Measurements from ENCODE around the gene PTPRT.
"Not testable (repeated sequence)": the region's sequence is repeated elsewhere in the genome, so short reads cannot be mapped to it uniquely, and the experiment has no call there.

PTPRT gene

DNA sequence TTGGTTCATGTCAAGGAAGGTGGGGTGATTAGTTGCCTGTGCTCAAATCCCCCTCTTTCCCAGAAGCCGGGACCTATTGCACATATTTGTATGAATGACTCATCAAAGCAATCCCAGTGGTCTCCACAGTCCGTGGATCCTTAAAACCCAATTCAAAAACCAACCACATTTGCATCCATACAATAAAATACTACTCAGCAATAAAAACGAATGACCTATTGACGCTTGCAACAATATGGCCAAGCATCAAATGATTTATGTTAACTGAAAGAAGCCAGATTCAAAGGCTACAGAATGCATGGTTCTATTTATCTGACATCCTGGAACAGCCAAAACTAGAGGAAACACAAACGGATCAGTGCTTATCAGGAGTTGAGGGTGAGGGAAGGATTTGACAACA, 275.4 kb downstream of the PTPRT start:
- no peak for DNase-seq (ENCODE audit: low read depth, low spot score)

DNA sequence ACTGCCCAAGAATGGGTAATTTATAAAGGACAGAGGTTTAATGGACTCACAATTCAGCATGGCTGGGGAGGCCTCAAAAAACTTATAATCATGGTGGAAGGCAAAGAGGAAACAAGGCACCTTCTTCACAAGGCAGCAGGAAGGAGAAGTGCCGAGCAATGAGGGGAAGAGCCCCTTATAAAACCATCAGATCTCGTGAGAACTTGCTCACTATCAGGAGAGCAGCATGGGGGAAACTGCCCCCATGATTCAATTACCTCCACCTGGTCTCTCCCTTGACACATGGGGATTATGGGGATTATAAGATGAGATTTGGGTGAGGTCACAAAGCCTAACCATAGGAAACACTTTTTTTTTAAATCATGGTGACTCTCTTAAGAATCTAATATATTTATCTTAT, 278.9 kb downstream of the PTPRT start:
- DNase-seq (ENCODE audit: low read depth, low spot score), result not testable (repeated sequence)

- DNase-seq (ENCODE audit: low read depth, low spot score), result no peak
Observed at GRCh38 chr20:42907730-42908129, 282.0 kb downstream of the PTPRT start.

- no peak for DNase-seq (ENCODE audit: low read depth, low spot score)
Observed at GRCh38 chr20:42906120-42906519, 283.6 kb downstream of the PTPRT start.

DNA sequence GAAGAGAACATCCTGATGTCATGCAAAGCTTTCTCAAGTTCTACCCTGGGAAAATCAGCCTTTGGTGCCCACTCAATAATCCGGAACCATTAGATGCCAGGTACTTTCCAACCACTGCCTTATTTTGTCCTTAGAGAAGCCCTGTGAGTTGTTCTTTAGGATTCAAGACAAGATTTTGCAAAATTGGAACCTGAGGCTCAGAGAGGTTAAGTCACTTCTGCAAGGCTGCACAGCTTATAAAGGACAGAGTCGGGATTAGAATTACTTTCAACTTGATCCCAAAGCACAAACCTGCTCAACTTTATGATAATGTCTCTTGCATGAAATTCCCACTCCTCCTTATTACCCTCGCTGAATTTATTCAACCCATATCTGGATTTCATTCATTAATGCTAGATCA, 287.2 kb downstream of the PTPRT start:
- no peak for DNase-seq (ENCODE audit: low read depth, low spot score)

- DNase-seq (ENCODE audit: low read depth, low spot score), result no peak
Observed at GRCh38 chr20:42901689-42902440, 287.8 kb downstream of the PTPRT start.

DNA sequence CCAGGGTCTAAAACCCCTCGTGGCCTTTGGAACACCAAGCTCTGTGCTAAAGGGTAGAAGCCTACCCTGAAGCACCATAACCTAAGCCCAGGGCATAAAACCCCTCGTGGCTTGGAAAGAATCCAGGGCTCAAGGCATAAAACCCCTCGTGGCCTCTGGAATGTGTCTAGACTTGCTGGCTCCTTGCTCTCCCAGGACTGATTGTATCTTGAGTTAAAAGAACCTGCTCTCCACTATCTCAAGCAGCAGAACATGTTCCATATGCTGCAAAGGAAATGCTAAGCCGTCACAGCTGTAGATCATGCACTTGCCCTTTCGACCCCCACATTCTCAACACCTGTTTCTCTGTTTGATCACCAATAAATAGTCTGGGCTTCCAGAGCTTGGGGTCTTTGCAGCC, 288.9 kb downstream of the PTPRT start:
- DNase-seq (ENCODE audit: low read depth, low spot score), result not testable (repeated sequence)

DNA sequence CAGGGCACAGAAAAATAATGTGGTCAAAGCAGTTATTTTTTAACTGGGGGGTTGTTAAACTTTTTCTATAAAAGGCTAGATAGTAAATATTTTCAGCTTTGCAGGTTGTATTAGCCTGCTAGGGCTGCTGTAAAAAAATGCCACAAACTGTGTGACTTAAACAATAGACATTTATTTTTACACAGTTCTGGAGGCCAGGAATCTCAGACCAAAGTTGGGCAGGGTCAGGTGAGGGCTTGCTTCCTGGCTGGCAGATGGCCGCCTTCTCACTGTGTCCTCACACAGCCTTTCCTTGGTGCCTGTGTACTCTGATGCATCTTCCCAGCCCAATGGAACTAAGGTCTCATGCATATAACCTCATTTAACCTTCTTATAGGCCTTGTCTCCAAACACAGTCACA, 294.7 kb downstream of the PTPRT start:
- no peak for DNase-seq (ENCODE audit: low read depth, low spot score)

DNA sequence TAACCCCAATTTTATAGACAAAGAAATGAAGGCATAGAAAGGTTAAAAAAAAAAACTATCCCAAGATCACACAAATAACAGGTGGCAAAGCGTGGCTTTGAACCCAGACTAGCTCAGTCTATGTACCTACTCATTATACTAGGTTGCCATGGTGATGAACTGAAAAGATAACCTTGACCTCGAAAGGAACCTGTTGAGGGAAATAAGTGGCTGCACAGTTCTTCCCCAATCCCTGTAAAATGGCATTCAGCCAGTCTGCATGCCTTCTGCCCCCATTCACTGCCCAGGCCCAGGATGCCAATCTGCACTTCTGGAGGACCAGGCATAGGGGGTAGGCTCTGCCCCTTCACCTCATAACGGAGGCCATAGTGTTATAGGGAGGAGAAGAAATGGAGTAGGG, 295.2 kb downstream of the PTPRT start:
- DNase-seq (ENCODE audit: low read depth, low spot score), result no peak

DNA sequence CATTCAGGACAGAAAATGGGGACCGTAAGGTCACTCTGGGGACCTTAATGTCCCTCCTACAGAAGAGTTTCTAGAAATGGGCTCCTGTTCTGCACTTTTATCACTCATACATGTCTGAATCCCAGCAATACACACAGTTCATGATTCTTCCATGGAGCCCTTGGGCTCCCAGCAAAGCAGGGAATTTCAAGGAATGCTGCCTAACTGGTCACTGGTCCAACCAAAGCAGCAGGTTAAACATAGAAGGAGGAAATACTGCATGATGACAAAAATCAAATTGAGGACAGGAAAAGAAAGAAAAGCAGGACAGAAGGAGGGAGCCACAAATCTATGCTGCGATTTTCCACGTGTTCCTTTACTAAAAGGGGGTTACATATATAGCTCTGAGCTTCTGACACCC, 300.2 kb downstream of the PTPRT start:
- DNase-seq (ENCODE audit: low read depth, low spot score), result no peak

DNA sequence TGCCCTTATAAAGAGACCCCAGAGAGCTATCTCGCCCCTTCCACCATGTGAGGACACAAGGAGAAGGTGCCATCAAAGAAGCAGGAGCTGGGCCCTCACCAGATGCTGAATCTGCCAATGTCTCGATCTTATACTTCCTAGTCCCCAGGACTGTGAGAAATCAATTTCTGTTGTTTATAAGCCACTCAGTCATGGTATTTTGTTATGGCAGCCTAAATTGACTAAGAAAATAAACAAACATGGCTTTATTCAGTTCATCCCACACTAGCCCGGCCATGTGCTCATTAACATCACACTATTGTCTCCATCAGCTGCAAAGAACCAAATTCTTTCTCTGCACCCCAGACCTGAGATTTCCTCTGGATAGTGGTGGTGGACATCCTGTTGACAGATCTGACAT, 302.4 kb downstream of the PTPRT start:
- no peak for DNase-seq (ENCODE audit: low read depth, low spot score)

GRCh38 chr20:42886801-42887200, 302.9 kb downstream of the PTPRT start:
- no peak for DNase-seq (ENCODE audit: low read depth, low spot score)

GRCh38 chr20:42886046-42886445, 303.7 kb downstream of the PTPRT start:
- DNase-seq (ENCODE audit: low read depth, low spot score), result no peak

DNA sequence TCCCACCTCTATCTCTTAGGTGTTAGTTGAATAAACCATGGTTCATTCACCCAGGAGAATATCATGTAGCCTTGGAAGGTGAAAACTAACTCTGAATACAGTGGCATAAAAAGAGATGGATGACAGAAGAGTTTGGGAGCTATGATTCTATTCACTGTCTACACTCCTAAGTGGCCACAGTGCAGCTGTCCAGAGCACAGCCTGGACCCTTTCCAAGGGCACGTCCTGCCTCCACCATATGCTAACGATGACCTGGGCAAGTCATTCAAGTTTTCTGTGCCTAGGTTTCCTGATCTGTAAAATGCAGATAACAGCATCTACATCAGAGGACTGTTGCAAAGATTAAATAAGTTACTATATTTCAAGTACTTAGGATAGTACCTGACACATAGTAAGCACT, 314.1 kb downstream of the PTPRT start:
- no peak for DNase-seq (ENCODE audit: low read depth, low spot score)

DNA sequence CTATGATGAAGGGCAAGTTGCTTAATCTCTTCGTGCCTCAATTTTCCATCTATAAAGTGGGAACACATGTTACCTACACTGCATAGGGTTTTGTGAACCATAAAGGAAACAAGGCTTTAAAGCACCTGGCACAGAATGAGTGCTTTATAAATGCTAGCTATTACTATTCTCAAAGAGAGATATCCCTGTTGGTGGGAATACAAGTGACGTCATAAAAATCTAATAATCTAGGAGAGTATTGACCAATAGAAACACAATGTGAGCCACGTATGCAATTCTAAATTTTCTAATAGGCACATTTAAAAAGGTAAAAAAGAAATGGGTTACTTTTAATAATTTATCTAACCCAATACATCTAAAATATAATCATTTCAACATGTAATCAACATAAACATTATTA, 316.4 kb downstream of the PTPRT start:
- DNase-seq (ENCODE audit: low read depth, low spot score), result no peak

DNA sequence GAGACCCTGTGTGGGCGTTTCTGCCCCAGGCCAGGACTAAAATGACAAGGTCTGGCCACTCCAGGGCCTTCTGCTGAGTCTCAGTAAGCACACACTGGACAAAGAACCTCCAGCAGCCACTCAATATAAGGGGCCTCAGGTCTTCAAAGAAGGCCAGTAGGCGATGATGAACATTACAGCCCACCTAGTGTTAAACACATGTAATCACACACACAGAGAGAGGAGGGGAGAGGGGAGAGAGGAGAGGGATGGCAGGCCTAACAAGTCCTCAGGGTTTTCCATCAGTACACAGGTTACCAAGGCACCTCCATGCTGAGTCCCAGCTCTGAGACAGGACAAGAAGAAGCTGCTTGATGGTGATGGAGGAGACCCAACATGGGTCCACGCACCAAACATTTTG, 325.6 kb downstream of the PTPRT start:
- DNase-seq (ENCODE audit: low read depth, low spot score), result no peak

DNA sequence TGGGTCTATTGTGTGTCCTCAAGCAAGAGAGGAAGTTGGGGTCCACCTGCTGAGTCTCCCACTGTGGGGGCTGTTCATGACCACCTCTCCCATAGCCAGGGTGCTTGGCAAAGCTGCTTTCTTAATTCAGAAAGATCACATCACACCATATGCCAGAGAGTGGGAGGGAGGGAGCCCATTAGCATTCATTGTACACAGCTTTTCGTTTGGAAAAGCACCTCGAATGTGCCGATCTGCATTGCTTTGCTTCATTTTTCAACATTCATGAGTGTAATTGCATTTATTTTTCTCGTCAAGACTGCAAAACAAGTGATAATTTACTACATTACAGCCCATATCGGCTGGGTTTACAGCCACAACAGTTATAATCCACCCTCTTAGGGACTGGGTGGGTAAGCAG, 327.3 kb downstream of the PTPRT start:
- DNase-seq (ENCODE audit: low read depth, low spot score), result no peak

DNA sequence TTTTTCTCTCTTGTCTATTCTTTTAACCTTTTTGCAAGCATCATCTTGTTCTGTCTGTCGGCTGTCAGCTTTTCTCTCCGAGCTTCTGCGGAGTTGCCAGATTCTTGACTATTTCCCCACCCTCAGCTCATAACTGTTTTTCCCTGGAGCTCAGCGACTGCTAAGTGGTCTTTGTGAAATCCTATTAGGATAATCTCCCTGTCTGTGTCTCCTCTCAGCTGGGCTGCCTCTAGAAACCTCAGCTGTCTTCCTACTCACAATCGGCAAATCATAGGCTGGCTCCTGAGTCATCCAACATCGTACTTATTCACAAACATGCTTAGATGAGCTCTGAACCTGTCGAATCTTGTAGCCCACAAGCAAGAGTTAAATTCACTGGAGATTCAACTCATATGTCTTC, 332.3 kb downstream of the PTPRT start:
- no peak for DNase-seq (ENCODE audit: low read depth, low spot score)

GRCh38 chr20:42855896-42856295, 333.8 kb downstream of the PTPRT start:
- no peak for DNase-seq (ENCODE audit: low read depth, low spot score)

GRCh38 chr20:42852691-42853090, 337.0 kb downstream of the PTPRT start:
- DNase-seq (ENCODE audit: low read depth, low spot score), result no peak

- no peak for DNase-seq (ENCODE audit: low read depth, low spot score)
Observed at GRCh38 chr20:42846784-42847490, 342.8 kb downstream of the PTPRT start.

DNA sequence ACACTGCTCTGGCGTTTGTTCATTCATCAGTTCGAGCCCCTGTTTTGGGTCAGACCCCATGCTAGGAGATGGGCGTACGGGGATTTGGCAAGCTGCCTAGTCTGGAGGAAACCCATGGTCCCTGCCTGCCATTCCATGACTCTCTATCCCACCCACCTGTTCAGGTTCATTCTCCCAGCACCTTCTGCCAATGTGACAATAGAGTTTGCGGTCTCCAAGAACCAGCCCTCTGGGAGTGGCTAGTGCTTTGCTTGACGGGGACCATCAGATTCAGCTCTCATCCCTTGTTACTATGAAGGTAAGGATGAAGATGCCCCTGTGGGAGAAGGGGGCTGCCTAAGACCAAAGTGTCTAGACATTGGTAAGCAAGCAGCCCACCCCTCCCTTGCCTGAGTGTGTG, 345.0 kb downstream of the PTPRT start:
- DNase-seq (ENCODE audit: low read depth, low spot score), result no peak

DNA sequence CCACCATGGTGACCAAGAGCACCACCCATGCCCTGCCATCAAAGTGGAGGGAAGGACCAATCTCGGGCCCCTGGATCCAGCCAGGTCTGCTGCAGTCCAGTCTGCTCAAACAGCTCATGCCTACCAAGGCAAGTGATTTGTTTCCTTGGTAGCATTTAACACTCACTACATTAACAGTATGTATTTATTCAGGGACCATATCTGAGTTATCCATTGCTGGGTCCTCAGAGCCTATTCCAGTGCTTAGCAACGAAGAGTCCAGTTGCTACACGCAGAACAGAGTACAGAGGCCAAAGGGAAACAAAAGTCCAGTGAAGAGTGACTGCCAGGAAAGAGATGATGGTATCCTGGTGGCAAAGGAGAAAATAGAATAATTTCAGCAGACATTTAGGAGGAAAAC, 352.2 kb downstream of the PTPRT start:
- DNase-seq (ENCODE audit: low read depth, low spot score), result no peak
